Mesothelial cell of epicardium (in vitro differentiated cells): Measurements from ENCODE around the gene METTL15. TPM values are rescaled to one million over a fixed set of nuclear protein-coding genes. Genes with fewer than 3 reads are reported as not detected.
A peak's percentile ranks its signal among the peaks of the same experiment; 100 is the strongest.

ENCODE experiments used
- DNase-seq, 2 experiments: peaks; one replicate each; pipeline ENCODE4 v3.0.0; 2021; ENCODE audit warnings: low spot score in 2 of 2; ENCODE audit not compliant: unreplicated experiment in 2 of 2
- H3K27ac Mint-ChIP-seq: 2 replicates; pipeline ENCODE4 v1.8.0; 2021; ENCODE audit warnings: mixed read lengths
- H3K27me3 Mint-ChIP-seq: 2 replicates; pipeline ENCODE4 v1.8.0; 2021; ENCODE audit warnings: low read depth, mixed read lengths
- H3K36me3 Mint-ChIP-seq: 2 replicates; pipeline ENCODE4 v1.8.0; 2021; ENCODE audit warnings: mixed read lengths
- H3K4me1 Mint-ChIP-seq: 2 replicates; pipeline ENCODE4 v1.8.0; 2021; ENCODE audit warnings: mixed read lengths
- H3K4me3 Mint-ChIP-seq: 2 replicates; pipeline ENCODE4 v1.8.0; 2021; ENCODE audit warnings: mild to moderate bottlenecking, moderate library complexity, mixed read lengths
- H3K9me3 Mint-ChIP-seq: 2 replicates; pipeline ENCODE4 v1.8.0; 2021; ENCODE audit warnings: mixed read lengths
- CTCF ChIP-seq: fragments of 200-600 bp; sonication (generic); IDR thresholded peaks from one replicate; pipeline ENCODE4 v1.5.0; 2021; ENCODE audit warnings: antibody characterized with exemption; ENCODE audit not compliant: unreplicated experiment
- total RNA-seq: library from RNA; stranded (reverse); gene quantifications from 3 replicates; pipeline ENCODE4 v1.2.1, GENCODE V29; 2021

Gene METTL15
- total RNA-seq, 1 donor from 2014 or later = 24.0 TPM

GRCh38 chr11:28338371-28338770, 230.2 kb downstream of the METTL15 start:
- Mint-ChIP-seq H3K27ac (no peak overlapping the region), H3K9me3 (peaks cover 46% of the 10 kb centered on the region), H3K36me3 (peaks cover 24% of the 10 kb centered on the region), H3K27me3 (no peaks in the 10 kb centered on the region), H3K4me3 (no peak overlapping the region), H3K4me1 (peaks cover 7% of the 10 kb centered on the region)
- no peak for DNase-seq
- TF ChIP-seq CTCF = no peak

- no peak overlapping the region for H3K27ac Mint-ChIP-seq
- H3K9me3 Mint-ChIP-seq = peaks cover 46% of the 10 kb centered on the region
- H3K27me3 Mint-ChIP-seq = no peaks in the 10 kb centered on the region
- peaks cover 24% of the 10 kb centered on the region for H3K36me3 Mint-ChIP-seq
- H3K4me3 Mint-ChIP-seq = no peak overlapping the region
- no peak for DNase-seq
- TF ChIP-seq CTCF = no peak
- peaks cover 10% of the 10 kb centered on the region for H3K4me1 Mint-ChIP-seq
Observed at GRCh38 chr11:28339488-28339887, 231.3 kb downstream of the METTL15 start.

- Mint-ChIP-seq H3K4me3 (no peak overlapping the region), H3K27me3 (no peaks in the 10 kb centered on the region), H3K27ac (peak overlapping the region; percentile 32), H3K4me1 (peaks cover 10% of the 10 kb centered on the region), H3K9me3 (peaks cover 41% of the 10 kb centered on the region), H3K36me3 (peaks cover 24% of the 10 kb centered on the region)
- no peak for DNase-seq
- TF ChIP-seq CTCF = no peak
Observed at GRCh38 chr11:28342716-28343115, 234.5 kb downstream of the METTL15 start.

GRCh38 chr11:28343304-28344233, 235.4 kb downstream of the METTL15 start:
- peaks cover 18% of the 10 kb centered on the region for H3K36me3 Mint-ChIP-seq
- H3K4me3 Mint-ChIP-seq = no peak overlapping the region
- no peak for DNase-seq
- H3K4me1 Mint-ChIP-seq = peaks cover 10% of the 10 kb centered on the region
- peak overlapping the region; percentile 32 for H3K27ac Mint-ChIP-seq
- TF ChIP-seq CTCF = no peak
- H3K9me3 Mint-ChIP-seq = peaks cover 33% of the 10 kb centered on the region
- no peaks in the 10 kb centered on the region for H3K27me3 Mint-ChIP-seq

GRCh38 chr11:28346209-28346608, 238.0 kb downstream of the METTL15 start:
- H3K27me3 Mint-ChIP-seq = no peaks in the 10 kb centered on the region
- H3K9me3 Mint-ChIP-seq = peaks cover 10% of the 10 kb centered on the region
- TF ChIP-seq CTCF = no peak
- H3K36me3 Mint-ChIP-seq = peaks cover 4% of the 10 kb centered on the region
- no peak overlapping the region for H3K27ac Mint-ChIP-seq
- DNase-seq = no peak
- H3K4me3 Mint-ChIP-seq = no peak overlapping the region
- H3K4me1 Mint-ChIP-seq = peaks cover 10% of the 10 kb centered on the region
